ENCODE measurements around the gene MRPL1.

Gene MRPL1

DNA sequence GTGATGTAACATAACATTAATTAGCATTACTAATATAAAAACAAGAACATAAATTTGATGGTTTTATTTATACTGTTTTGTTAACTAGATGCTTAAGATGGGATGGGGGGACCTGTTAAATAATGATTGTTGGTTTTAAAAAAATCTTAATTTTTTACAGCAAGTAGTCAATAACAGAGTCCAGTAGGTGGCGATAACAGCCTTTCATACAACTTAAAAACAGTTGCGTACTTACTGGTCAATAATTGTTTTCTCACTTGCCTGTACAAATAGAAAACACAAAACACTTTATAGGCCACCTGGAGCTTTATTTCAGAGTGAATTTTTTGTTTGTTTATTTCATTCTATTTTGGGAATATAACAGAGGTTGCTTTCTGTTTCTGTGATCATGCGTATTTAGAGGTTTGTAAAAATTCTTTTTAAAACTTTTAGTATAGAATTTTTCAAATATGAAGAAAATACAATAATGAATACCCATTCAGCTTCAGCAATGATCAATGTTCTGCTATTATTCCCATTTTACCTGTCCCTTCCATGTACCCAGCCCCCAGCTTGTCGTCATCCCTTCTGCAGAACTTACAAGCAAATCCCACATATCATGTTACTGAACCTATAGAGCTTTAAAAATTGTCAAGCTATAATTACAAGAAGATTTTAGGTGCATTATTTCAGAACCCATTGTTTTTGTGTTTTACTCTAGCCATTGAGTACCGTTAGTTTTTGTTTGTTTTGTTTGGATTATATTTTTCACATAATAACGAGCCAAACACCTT is 97.1 kb downstream of the MRPL1 start:
- TF ChIP-seq ZNF626 (tag by site-specific recombination; IDR thresholded peaks at IDR 0.05) (no peak), ZNF837 (tag by site-specific recombination; IDR thresholded peaks at IDR 0.05) (no peak), ZNF660 (tag by site-specific recombination; IDR thresholded peaks at IDR 0.05) (peak; percentile 42; the same call in 1 of the 2 replicates), ZNF654 (tag by site-specific recombination; IDR thresholded peaks at IDR 0.05; ENCODE audit: low read depth) (peak; percentile 76), CTCF (tag by site-specific recombination; IDR thresholded peaks at IDR 0.05) (0 out of 2 replicates have a peak, but pooled peaks have one; percentile 14), ZNF121 (tag by site-specific recombination; IDR thresholded peaks at IDR 0.05) (no peak), YY2 (tag by site-specific recombination; IDR thresholded peaks at IDR 0.05) (no peak), ZNF184 (tag by site-specific recombination; IDR thresholded peaks at IDR 0.05) (no peak), ZNF623 (tag by site-specific recombination; IDR thresholded peaks at IDR 0.05) (no peak), ZNF18 (tag by site-specific recombination; IDR thresholded peaks at IDR 0.05) (no peak)
- TF ChIP-seq, protein P1, sequence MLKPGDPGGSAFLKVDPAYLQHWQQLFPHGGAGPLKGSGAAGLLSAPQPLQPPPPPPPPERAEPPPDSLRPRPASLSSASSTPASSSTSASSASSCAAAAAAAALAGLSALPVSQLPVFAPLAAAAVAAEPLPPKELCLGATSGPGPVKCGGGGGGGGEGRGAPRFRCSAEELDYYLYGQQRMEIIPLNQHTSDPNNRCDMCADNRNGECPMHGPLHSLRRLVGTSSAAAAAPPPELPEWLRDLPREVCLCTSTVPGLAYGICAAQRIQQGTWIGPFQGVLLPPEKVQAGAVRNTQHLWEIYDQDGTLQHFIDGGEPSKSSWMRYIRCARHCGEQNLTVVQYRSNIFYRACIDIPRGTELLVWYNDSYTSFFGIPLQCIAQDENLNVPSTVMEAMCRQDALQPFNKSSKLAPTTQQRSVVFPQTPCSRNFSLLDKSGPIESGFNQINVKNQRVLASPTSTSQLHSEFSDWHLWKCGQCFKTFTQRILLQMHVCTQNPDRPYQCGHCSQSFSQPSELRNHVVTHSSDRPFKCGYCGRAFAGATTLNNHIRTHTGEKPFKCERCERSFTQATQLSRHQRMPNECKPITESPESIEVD (tag by site-specific recombination; IDR thresholded peaks at IDR 0.05): no peak
- H3K36me3 ChIP-seq (ENCODE audit: control insufficient read depth in 2 of 2, insufficient read depth in 1 of 2, low read length in 2 of 2): peaks cover 0 to 2% of the 10 kb centered on the region in 2 experiments; a peak in 1 of 3 replicates
- no peak overlapping the region for H3K4me3 ChIP-seq (ENCODE audit: low read depth, low read length)
- no peak overlapping the region for H3K27ac ChIP-seq (ENCODE audit: extremely low read depth, low read depth, low read length)
- ChIA-PET CTCF (interaction anchor here (0.6 to 2.4 kb wide), 12 partner anchors 10 to 900 kb away, joined by 3 to 17 read pairs (median 4); partner anchors contain the start of gene FRAS1), POLR2A (no interaction called here)
- no peaks in the 10 kb centered on the region for H3K4me1 ChIP-seq (ENCODE audit: control insufficient read depth, insufficient read depth, low read length)
- no peaks in the 10 kb centered on the region for H3K9me3 ChIP-seq (ENCODE audit: control insufficient read depth, insufficient read depth, low read depth, low read length)

DNA sequence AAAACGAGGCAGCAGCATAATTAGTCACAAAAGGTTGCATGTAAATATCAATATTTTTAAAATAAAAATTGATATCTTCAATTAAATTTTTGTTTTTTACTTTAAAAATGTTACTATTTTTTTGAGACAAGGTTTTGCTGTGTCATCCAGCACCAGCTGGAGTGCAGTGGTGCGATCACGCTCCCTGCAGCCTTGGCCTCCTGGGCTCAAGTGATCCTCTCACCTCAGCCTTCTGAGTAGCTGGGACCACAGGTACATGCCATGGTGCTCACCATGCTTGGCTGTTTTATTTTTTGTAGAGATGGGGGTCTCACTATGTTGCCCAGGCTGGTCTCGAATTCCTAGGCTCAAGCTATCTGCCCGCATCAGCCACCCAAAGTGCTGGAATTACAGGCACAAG is 97.7 kb downstream of the MRPL1 start:
- no peaks in the 10 kb centered on the region for H3K36me3 ChIP-seq (ENCODE audit: control insufficient read depth in 2 of 2, insufficient read depth in 1 of 2, low read length in 2 of 2)
- H3K4me3 ChIP-seq (ENCODE audit: low read depth, low read length): no peak overlapping the region
- no peak overlapping the region for H3K27ac ChIP-seq (ENCODE audit: extremely low read depth, low read depth, low read length)
- ChIA-PET CTCF (interaction anchor here (0.6 to 2.4 kb wide), 12 partner anchors 10 to 904 kb away, joined by 3 to 17 read pairs (median 4); partner anchors contain the start of gene FRAS1), POLR2A (no interaction called here)
- no peaks in the 10 kb centered on the region for H3K9me3 ChIP-seq (ENCODE audit: control insufficient read depth, insufficient read depth, low read depth, low read length)
- TF ChIP-seq MEIS1 (CRISPR knock-in tag; IDR thresholded peaks at IDR 0.05; ENCODE audit: borderline replicate concordance): no peak
- TF ChIP-seq, protein P2, sequence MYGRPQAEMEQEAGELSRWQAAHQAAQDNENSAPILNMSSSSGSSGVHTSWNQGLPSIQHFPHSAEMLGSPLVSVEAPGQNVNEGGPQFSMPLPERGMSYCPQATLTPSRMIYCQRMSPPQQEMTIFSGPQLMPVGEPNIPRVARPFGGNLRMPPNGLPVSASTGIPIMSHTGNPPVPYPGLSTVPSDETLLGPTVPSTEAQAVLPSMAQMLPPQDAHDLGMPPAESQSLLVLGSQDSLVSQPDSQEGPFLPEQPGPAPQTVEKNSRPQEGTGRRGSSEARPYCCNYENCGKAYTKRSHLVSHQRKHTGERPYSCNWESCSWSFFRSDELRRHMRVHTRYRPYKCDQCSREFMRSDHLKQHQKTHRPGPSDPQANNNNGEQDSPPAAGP (tag by site-specific recombination; IDR thresholded peaks at IDR 0.05): no peak
- TF ChIP-seq ZNF549 (tag by site-specific recombination; IDR thresholded peaks at IDR 0.05): no peak
- no peak for TF ChIP-seq KLF7 (tag by site-specific recombination; IDR thresholded peaks at IDR 0.05; ENCODE audit: borderline replicate concordance)
- TF ChIP-seq, protein P3, sequence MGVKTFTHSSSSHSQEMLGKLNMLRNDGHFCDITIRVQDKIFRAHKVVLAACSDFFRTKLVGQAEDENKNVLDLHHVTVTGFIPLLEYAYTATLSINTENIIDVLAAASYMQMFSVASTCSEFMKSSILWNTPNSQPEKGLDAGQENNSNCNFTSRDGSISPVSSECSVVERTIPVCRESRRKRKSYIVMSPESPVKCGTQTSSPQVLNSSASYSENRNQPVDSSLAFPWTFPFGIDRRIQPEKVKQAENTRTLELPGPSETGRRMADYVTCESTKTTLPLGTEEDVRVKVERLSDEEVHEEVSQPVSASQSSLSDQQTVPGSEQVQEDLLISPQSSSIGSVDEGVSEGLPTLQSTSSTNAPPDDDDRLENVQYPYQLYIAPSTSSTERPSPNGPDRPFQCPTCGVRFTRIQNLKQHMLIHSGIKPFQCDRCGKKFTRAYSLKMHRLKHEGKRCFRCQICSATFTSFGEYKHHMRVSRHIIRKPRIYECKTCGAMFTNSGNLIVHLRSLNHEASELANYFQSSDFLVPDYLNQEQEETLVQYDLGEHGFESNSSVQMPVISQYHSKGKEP (tag by site-specific recombination; IDR thresholded peaks at IDR 0.05): no peak
- H3K4me1 ChIP-seq (ENCODE audit: control insufficient read depth, insufficient read depth, low read length): no peaks in the 10 kb centered on the region
